OCI-LY3 (cell line): Measurements from ENCODE around the gene NOS1.

Experiments
- CTCF ChIP-seq: fragments of 200-600, 300-600 bp; sonication (generic); IDR thresholded peaks from 2 replicates; pipeline ENCODE4 v1.5.1; 2014; ENCODE audit warnings: antibody characterized with exemption, low read length, low read depth
- EZH2phosphoT487 ChIP-seq: fragments of 200-600 bp; shearing (Covaris generic); IDR thresholded peaks from 2 replicates; pipeline ENCODE4 v1.6.1; 2018; ENCODE audit warnings: antibody characterized with exemption, mixed run types, low read depth

GRCh38 chr12:117347588-117347987 lies 13.8 kb downstream of the NOS1 start:
- TF ChIP-seq CTCF (no peak), EZH2phosphoT487 (no peak)
